Mammary epithelial cell (primary cell): ENCODE data around the gene IGLL5.

Experiments
- CTCF ChIP-seq, 2 donors: IDR thresholded peaks in 1 of 2; conservative IDR thresholded peaks in 1 of 2; 2 replicates each; pipeline ENCODE4 v1.5.1; 2011 to 2012; ENCODE audit warnings: inconsistent platforms in 2 of 2, low read length in 2 of 2, mild to moderate bottlenecking in 2 of 2, control low read depth in 1 of 2, low read depth in 1 of 2; ENCODE audit not compliant: insufficient read depth in 1 of 2; ENCODE audit errors: extremely low read depth in 1 of 2
- EZH2 ChIP-seq: IDR thresholded peaks from 2 replicates; pipeline ENCODE4 v1.6.1; 2012; ENCODE audit warnings: low read length, inconsistent platforms, borderline replicate concordance

DNA sequence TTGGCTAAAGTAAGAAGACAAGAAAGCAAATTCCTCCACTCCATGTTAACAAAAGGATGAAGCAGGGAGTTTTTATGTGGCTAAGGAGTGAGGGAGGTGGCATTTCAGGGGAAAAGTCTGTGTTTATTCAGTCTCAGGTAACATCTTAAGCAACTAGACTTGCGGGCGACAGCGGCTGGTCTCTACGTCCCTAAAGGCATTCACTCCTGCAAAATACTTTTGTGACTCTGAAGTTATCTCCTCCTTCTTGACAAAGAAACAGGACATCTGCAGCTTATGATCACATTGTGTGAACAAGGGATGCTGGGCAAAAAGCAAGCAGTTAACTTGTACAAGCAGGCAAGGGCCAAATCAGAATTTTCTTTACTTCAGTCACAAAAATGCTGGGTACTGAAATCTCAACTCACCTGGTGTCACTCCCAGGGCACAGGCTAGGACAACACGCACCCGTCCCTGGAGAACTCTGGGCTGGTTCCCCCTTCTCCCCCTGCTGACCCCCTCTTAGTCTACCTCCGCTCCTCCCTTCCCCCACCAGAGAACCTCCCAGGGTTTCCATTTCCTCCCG, 38.3 kb downstream of the IGLL5 start:
- no peak for TF ChIP-seq EZH2
- no peak for TF ChIP-seq CTCF (conservative IDR thresholded peaks at IDR 0.05 in 1 of 2, IDR thresholded peaks at IDR 0.05 in 1 of 2; ENCODE audit: extremely low read depth in 1 of 2, insufficient read depth in 1 of 2, low read depth in 1 of 2, low read length in 2 of 2)
